GM21423 (cell line): ENCODE data around the gene CERS6.

Experiments used
- ATAC-seq: cut with Tn5 transposase; IDR thresholded peaks from one replicate; pipeline ENCODE4 v1.9.1; 2021; ENCODE audit warnings: mild to moderate bottlenecking, moderate library complexity; ENCODE audit not compliant: unreplicated experiment

The CERS6 gene

GRCh38 chr2:168819050-168819715 lies 363.1 kb downstream of the CERS6 start:
- no peak for ATAC-seq

DNA sequence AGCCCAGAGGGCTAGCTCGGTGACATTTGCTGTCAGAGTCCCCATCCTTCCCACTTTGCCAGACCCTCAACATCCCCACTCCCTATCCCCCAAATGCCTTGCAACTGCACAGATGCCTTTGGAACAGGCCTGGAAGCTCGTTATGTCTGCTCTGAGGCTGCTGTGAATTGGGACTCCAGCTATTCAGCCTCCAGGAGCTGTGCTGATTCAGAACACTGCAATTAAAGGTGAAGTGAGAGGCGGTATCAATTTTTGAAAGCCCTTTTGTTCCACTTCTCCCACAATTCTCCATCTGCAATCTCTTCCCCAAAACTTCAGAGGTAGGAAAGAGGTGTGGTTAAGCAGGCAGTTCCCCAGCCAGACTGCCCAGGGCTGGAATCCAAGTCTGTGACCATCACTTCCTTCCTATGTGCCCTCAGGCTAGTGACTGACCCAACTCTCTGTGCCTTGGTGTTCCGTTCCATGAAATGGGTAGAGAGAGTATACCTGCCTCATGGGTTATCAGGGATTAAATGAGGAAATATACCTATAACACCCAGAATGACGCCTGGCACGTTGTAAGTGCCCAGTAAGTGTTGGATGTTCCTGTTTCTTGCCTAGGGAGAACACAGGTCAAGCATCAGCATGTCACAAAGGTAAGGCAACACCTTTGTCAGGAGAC lies 363.9 kb downstream of the CERS6 start:
- ATAC-seq = no peak

- ATAC-seq = no peak
These were observed 365.5 kb downstream of the CERS6 start for GRCh38 chr2:168821577-168821976.

- no peak for ATAC-seq
These were observed 365.9 kb downstream of the CERS6 start for GRCh38 chr2:168821992-168822391.
